ENCODE measurements around the gene PLA2G2A. TPM values are rescaled to one million over a fixed set of nuclear protein-coding genes. Genes with fewer than 3 reads are reported as not detected.

Gene PLA2G2A
- total RNA-seq, 3 donors from 2014 or later (not counting 1 experiment from before 2014, with no cell fraction given) = not detected

GRCh38 chr1:19926296-19927129 is 52.9 kb downstream of the PLA2G2A start:
- no peak for TF ChIP-seq CTCF (IDR thresholded peaks at IDR 0.05)
- intact Hi-C loops (cut with micrococcal nuclease) = no loop called here
- Histone ChIP-seq H3K4me1 (ENCODE audit: control insufficient read depth, insufficient read depth, low read length) (no peaks in the 10 kb centered on the region), H3K4me3 (ENCODE audit: low read length) (no peak overlapping the region), H3K27ac (ENCODE audit: low read length) (no peak overlapping the region), H3K27me3 (ENCODE audit: control insufficient read depth, insufficient read depth, low read length) (no peaks in the 10 kb centered on the region), H3K9me3 (ENCODE audit: control insufficient read depth, insufficient read depth, low read length) (peaks cover 5% of the 10 kb centered on the region), H3K36me3 (ENCODE audit: control insufficient read depth, insufficient read depth, low read length) (no peaks in the 10 kb centered on the region)
- Mint-ChIP-seq H3K27me3 (ENCODE audit: low read depth in 2 of 2) (peaks cover 0 to 3% of the 10 kb centered on the region in 2 donors), H3K36me3 (no peaks in the 10 kb centered on the region), H3K4me3 (no peak overlapping the region), H3K4me1 (no peaks in the 10 kb centered on the region), H3K27ac (no peak overlapping the region), H3K9me3 (no peaks in the 10 kb centered on the region)
- ATAC-seq (no peak), DNase-seq (no peak)
- WGBS (ENCODE audit: insufficient coverage) = 75% methylated on average over 7 of the region's 8 CpGs

Other genes starting within 250 kb of the PLA2G2A start
- 10 to 100 TPM; 14.2 to 21.5 (median 18.3) TPM for gene TMCO4, start 179.7 kb downstream of the PLA2G2A start, total RNA-seq
- not detected for gene RNF186, start 164.3 kb downstream of the PLA2G2A start, total RNA-seq
- 10 to 100 TPM; 10.5 to 21.8 (median 19.0) TPM for gene OTUD3, start 97.2 kb downstream of the PLA2G2A start, total RNA-seq
- not detected for gene PLA2G2E, start 56.0 kb downstream of the PLA2G2A start, total RNA-seq
- gene PLA2G5, start 90.6 kb upstream of the PLA2G2A start, total RNA-seq = not detected
- gene PLA2G2D, start 139.9 kb upstream of the PLA2G2A start, total RNA-seq = not detected
- not detected for gene PLA2G2F, start 159.7 kb upstream of the PLA2G2A start, total RNA-seq
- 1 to 10 TPM; 2.5 to 3.6 (median 3.5) TPM for gene UBXN10, start 206.5 kb upstream of the PLA2G2A start, total RNA-seq
- not detected for gene PLA2G2C, start 206.9 kb upstream of the PLA2G2A start, total RNA-seq

All from natural killer cell (primary cell).